Hepatocyte (in vitro differentiated cells): Measurements from ENCODE around the gene CACNB4.

Experiments used
- CTCF ChIP-seq: fragments of 200-600 bp; sonication (generic); IDR thresholded peaks from 2 replicates; pipeline ENCODE4 v1.5.1; 2016; ENCODE audit warnings: antibody characterized with exemption, mild to moderate bottlenecking; ENCODE audit not compliant: poor library complexity
- EZH2 ChIP-seq: fragments of 200-600 bp; sonication (generic); IDR thresholded peaks from 2 replicates; pipeline ENCODE4 v1.6.1; 2016; ENCODE audit warnings: antibody characterized with exemption, mild to moderate bottlenecking, borderline replicate concordance
- EZH2phosphoT487 ChIP-seq: fragments of 200-600 bp; sonication (generic); IDR thresholded peaks from one replicate; pipeline ENCODE4 v1.6.1; 2018; ENCODE audit warnings: antibody characterized with exemption, mild to moderate bottlenecking, low read depth, moderate library complexity; ENCODE audit not compliant: unreplicated experiment, severe bottlenecking

GRCh38 chr2:151904021-151904420, 194.8 kb downstream of the CACNB4 start:
- TF ChIP-seq CTCF (no peak), EZH2 (no peak), EZH2phosphoT487 (no peak)
